Naive B cell (primary cell): Measurements from ENCODE around the gene OR5C1. TPM values are rescaled to one million over a fixed set of nuclear protein-coding genes. Genes with fewer than 3 reads are reported as not detected.
A peak's percentile ranks its signal among the peaks of the same experiment; 100 is the strongest.
"Not testable (repeated sequence)": the region's sequence is repeated elsewhere in the genome, so short reads cannot be mapped to it uniquely, and the experiment has no call there.

Source experiments
- ATAC-seq, 2 donors: fragments of 150-1000 bp; cut with Tn5 transposase; 2 replicates each; pipeline ENCODE4 v1.10.0; 2021; ENCODE audit warnings: low read depth in 2 of 2, mild to moderate bottlenecking in 2 of 2, moderate library complexity in 2 of 2
- DNase-seq: peaks from one replicate; pipeline ENCODE4 v3.0.0; 2022
- H3K27ac Mint-ChIP-seq, 6 donors: one replicate each; pipeline ENCODE4 v1.8.0; 2020 to 2022; ENCODE audit warnings: mild to moderate bottlenecking in 6 of 6, mixed read lengths in 6 of 6, moderate library complexity in 5 of 6, inconsistent platforms in 2 of 6
- H3K27me3 Mint-ChIP-seq, 3 donors: one replicate each; pipeline ENCODE4 v1.8.0; 2021 to 2022; ENCODE audit warnings: mixed read lengths in 3 of 3, mild to moderate bottlenecking in 1 of 3
- H3K36me3 Mint-ChIP-seq, 2 donors: one replicate each; pipeline ENCODE4 v1.8.0; 2020 to 2022; ENCODE audit warnings: mixed read lengths in 2 of 2, inconsistent platforms in 1 of 2, mild to moderate bottlenecking in 1 of 2
- H3K4me1 Mint-ChIP-seq, 3 donors: one replicate each; pipeline ENCODE4 v1.8.0; 2020 to 2022; ENCODE audit warnings: mixed read lengths in 3 of 3, inconsistent platforms in 1 of 3, mild to moderate bottlenecking in 1 of 3, moderate library complexity in 1 of 3
- H3K4me3 Mint-ChIP-seq, 8 donors: one replicate each; pipeline ENCODE4 v1.8.0; 2020 to 2022; ENCODE audit warnings: mild to moderate bottlenecking in 8 of 8, mixed read lengths in 8 of 8, moderate library complexity in 8 of 8, inconsistent platforms in 2 of 8
- H3K9me3 Mint-ChIP-seq, 7 donors: one replicate each; pipeline ENCODE4 v1.8.0; 2020 to 2022; ENCODE audit warnings: mixed read lengths in 7 of 7, mild to moderate bottlenecking in 5 of 7, inconsistent platforms in 2 of 7, moderate library complexity in 1 of 7
- polyA plus RNA-seq, 6 donors: library from polyadenylated mRNA; unstranded; fragments of 300-500 nt; fragmentation: Illumina TruSeq; gene quantifications; one replicate each; pipeline ENCODE4 v1.2.3, GENCODE V29; 2021; ENCODE audit warnings: low read depth in 6 of 6

Gene OR5C1
- polyA plus RNA-seq, 6 donors from 2014 or later = not detected

GRCh38 chr9:122797316-122798063, 8.8 kb downstream of the OR5C1 start:
- no peak for DNase-seq
- H3K36me3 Mint-ChIP-seq = peaks cover 0 to 13% of the 10 kb centered on the region in 2 donors
- H3K4me1 Mint-ChIP-seq = peaks cover 4 to 8% (median 5%) of the 10 kb centered on the region in 3 donors
- H3K27me3 Mint-ChIP-seq = peaks cover 0 to 11% (median 0%) of the 10 kb centered on the region in 3 donors
- ATAC-seq = no peak
- peaks cover 0 to 3% (median 0%) of the 10 kb centered on the region in 7 donors for H3K9me3 Mint-ChIP-seq
- peak overlapping the region in 1 of 6 donors; percentile 29 for H3K27ac Mint-ChIP-seq
- no peak overlapping the region for H3K4me3 Mint-ChIP-seq

DNA sequence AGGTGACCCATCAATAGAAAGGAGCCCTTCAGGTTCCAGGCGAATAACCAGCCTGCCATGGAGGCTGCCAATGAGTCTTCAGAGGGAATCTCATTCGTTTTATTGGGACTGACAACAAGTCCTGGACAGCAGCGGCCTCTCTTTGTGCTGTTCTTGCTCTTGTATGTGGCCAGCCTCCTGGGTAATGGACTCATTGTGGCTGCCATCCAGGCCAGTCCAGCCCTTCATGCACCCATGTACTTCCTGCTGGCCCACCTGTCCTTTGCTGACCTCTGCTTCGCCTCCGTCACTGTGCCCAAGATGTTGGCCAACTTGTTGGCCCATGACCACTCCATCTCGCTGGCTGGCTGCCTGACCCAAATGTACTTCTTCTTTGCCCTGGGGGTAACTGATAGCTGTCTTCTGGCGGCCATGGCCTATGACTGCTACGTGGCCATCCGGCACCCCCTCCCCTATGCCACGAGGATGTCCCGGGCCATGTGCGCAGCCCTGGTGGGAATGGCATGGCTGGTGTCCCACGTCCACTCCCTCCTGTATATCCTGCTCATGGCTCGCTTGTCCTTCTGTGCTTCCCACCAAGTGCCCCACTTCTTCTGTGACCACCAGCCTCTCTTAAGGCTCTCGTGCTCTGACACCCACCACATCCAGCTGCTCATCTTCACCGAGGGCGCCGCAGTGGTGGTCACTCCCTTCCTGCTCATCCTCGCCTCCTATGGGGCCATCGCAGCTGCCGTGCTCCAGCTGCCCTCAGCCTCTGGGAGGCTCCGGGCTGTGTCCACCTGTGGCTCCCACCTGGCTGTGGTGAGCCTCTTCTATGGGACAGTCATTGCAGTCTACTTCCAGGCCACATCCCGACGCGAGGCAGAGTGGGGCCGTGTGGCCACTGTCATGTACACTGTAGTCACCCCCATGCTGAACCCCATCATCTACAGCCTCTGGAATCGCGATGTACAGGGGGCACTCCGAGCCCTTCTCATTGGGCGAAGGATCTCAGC, 11.6 kb downstream of the OR5C1 start, which contains the start of gene OR1K1:
Gene OR1K1 (plus strand): TSS at position 58 of the 995 bp plus-strand sequence. CDS start 0 bp downstream, at position 58.
- peaks cover 0 to 5% of the 10 kb centered on the region in 2 donors for H3K36me3 Mint-ChIP-seq
- no peak within 1 kb of the TSS for H3K4me3 Mint-ChIP-seq
- H3K9me3 Mint-ChIP-seq = no peaks in the 10 kb centered on the region
- peak within 1 kb of the TSS in 1 of 6 donors; percentile 86 for H3K27ac Mint-ChIP-seq
- ATAC-seq = no peak
- no peak for DNase-seq
- peaks cover 4 to 8% (median 5%) of the 10 kb centered on the region in 3 donors for H3K4me1 Mint-ChIP-seq
- no peaks in the 10 kb centered on the region for H3K27me3 Mint-ChIP-seq

DNA sequence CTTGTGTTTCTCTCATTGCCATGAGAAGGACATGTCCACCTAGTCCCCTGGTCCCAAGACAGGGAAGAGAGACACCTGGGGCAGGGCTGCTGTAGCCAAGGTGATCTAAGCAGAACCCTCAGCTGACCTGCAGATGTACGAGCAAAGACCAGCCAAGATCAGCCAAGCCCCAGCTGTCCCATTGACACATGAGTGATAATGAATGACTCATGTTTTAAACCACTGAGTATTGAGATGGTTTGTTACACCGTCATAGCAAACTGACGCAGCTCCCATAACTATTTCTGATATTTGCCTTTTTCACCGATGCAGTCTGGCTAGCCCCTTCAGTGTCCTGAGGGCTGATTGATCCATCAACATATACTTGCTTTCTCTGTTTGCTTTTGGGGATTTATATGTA, 17.9 kb downstream of the OR5C1 start:
- no peaks in the 10 kb centered on the region for H3K36me3 Mint-ChIP-seq
- no peaks in the 10 kb centered on the region for H3K9me3 Mint-ChIP-seq
- no peak overlapping the region for H3K27ac Mint-ChIP-seq
- H3K4me3 Mint-ChIP-seq = no peak overlapping the region
- no peaks in the 10 kb centered on the region for H3K27me3 Mint-ChIP-seq
- ATAC-seq = no peak
- H3K4me1 Mint-ChIP-seq = no peaks in the 10 kb centered on the region
- DNase-seq = no peak

- no peak for ATAC-seq
- no peak overlapping the region for H3K4me3 Mint-ChIP-seq
- no peaks in the 10 kb centered on the region for H3K27me3 Mint-ChIP-seq
- no peaks in the 10 kb centered on the region for H3K4me1 Mint-ChIP-seq
- H3K9me3 Mint-ChIP-seq = no peaks in the 10 kb centered on the region
- no peaks in the 10 kb centered on the region for H3K36me3 Mint-ChIP-seq
- H3K27ac Mint-ChIP-seq = no peak overlapping the region
- DNase-seq = no peak
Observed at GRCh38 chr9:122807271-122807900, 18.7 kb downstream of the OR5C1 start.

DNA sequence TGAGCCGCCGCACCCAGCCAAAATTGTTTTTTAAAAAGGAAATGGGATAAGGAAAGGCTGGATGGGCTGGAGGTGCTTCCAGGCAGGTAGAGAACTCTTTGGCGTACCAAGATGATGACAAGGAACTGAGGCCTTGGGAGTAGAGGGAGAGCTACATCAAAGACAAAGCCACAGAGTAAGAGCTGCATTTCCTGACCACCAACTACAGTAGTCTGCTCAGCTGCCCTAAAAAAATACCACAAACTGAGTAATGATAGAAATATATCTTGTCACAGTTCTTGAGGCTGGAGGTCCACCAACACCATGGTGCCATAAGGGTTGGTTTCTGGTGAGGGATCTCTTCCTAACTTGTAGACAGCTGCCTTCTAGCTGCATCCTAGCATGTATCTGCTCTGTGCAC, 19.4 kb downstream of the OR5C1 start:
- Mint-ChIP-seq H3K4me3 (no peak overlapping the region), H3K9me3 (no peaks in the 10 kb centered on the region), H3K36me3 (no peaks in the 10 kb centered on the region), H3K27me3 (no peaks in the 10 kb centered on the region), H3K4me1 (no peaks in the 10 kb centered on the region), H3K27ac (no peak overlapping the region)
- ATAC-seq (no peak), DNase-seq (no peak)

- not testable (repeated sequence) for DNase-seq, ATAC-seq, H3K4me1 Mint-ChIP-seq, H3K4me3 Mint-ChIP-seq, H3K9me3 Mint-ChIP-seq, H3K36me3 Mint-ChIP-seq, H3K27ac Mint-ChIP-seq, H3K27me3 Mint-ChIP-seq
Observed at GRCh38 chr9:122809261-122809660, 20.5 kb downstream of the OR5C1 start.

DNA sequence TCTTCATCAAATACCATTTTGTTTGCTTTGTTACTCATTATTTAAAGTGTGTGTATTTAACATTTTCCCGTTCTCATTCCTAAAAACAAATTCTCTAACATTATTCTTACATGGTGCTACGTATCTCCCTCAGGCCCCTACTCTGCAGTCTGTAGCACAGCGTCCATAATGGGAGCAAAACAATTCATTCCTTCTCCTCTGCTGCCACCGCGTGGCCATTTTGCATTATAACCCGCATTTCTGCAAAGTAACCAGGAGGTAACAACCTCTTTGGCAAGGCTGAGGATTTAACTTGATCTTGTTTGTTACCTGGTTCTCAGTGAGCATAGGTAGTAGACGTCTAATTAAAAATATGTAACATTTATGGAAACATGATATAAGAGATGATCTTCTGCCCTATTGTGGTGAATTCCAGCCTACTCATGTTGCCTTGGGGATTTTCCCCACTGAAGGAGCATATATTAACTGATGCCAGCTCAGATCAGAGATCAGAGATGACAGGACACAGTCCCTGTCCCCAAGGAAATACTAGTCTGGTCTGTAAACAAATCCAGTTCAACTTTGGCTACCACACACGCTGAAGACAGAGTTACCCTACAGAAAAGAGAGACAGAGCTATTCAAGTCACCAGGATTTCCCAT, 21.7 kb downstream of the OR5C1 start:
- Mint-ChIP-seq H3K9me3 (no peaks in the 10 kb centered on the region), H3K4me3 (no peak overlapping the region), H3K27ac (peak overlapping the region in 1 of 6 donors; percentile 40), H3K36me3 (no peaks in the 10 kb centered on the region), H3K27me3 (no peaks in the 10 kb centered on the region), H3K4me1 (peaks cover 9 to 13% (median 11%) of the 10 kb centered on the region in 3 donors)
- DNase-seq (peak; percentile 62), ATAC-seq (peak; percentile 79 to 86)

GRCh38 chr9:122812736-122813135, 24.0 kb downstream of the OR5C1 start:
- Mint-ChIP-seq H3K9me3 (no peaks in the 10 kb centered on the region), H3K27ac (no peak overlapping the region), H3K4me1 (peaks cover 16 to 30% (median 25%) of the 10 kb centered on the region in 3 donors), H3K27me3 (no peaks in the 10 kb centered on the region), H3K4me3 (no peak overlapping the region), H3K36me3 (no peaks in the 10 kb centered on the region)
- DNase-seq = no peak
- no peak for ATAC-seq

GRCh38 chr9:122814545-122814944, 25.8 kb downstream of the OR5C1 start:
- H3K27me3 Mint-ChIP-seq = no peaks in the 10 kb centered on the region
- H3K27ac Mint-ChIP-seq = peak overlapping the region in 4 of 6 donors; percentile 59 to 89 (median 83)
- DNase-seq (no peak), ATAC-seq (peak; percentile 46 to 60)
- peak overlapping the region in 6 of 8 donors; percentile 20 to 81 (median 49) for H3K4me3 Mint-ChIP-seq
- H3K4me1 Mint-ChIP-seq = peaks cover 16 to 32% (median 25%) of the 10 kb centered on the region in 3 donors
- H3K9me3 Mint-ChIP-seq = no peaks in the 10 kb centered on the region
- H3K36me3 Mint-ChIP-seq = no peaks in the 10 kb centered on the region

GRCh38 chr9:122815544-122815943, 26.8 kb downstream of the OR5C1 start:
- Mint-ChIP-seq H3K9me3 (no peaks in the 10 kb centered on the region), H3K27me3 (no peaks in the 10 kb centered on the region), H3K36me3 (peaks cover 0 to 6% of the 10 kb centered on the region in 2 donors), H3K4me1 (peaks cover 16 to 32% (median 25%) of the 10 kb centered on the region in 3 donors), H3K4me3 (peak overlapping the region in 6 of 8 donors; percentile 61 to 93 (median 73)), H3K27ac (peak overlapping the region in 4 of 6 donors; percentile 60 to 80 (median 64))
- ATAC-seq (no peak), DNase-seq (no peak)

GRCh38 chr9:122816163-122816867, 27.6 kb downstream of the OR5C1 start:
- ATAC-seq = peak; percentile 83 to 85
- DNase-seq = no peak
- H3K27ac Mint-ChIP-seq = peak overlapping the region; percentile 42 to 88 (median 80)
- peak overlapping the region; percentile 39 to 93 (median 73) for H3K4me3 Mint-ChIP-seq
- H3K4me1 Mint-ChIP-seq = peaks cover 16 to 32% (median 25%) of the 10 kb centered on the region in 3 donors
- H3K36me3 Mint-ChIP-seq = peaks cover 0 to 8% of the 10 kb centered on the region in 2 donors
- H3K9me3 Mint-ChIP-seq = no peaks in the 10 kb centered on the region
- H3K27me3 Mint-ChIP-seq = no peaks in the 10 kb centered on the region

- no peaks in the 10 kb centered on the region for H3K9me3 Mint-ChIP-seq
- ATAC-seq (no peak), DNase-seq (no peak)
- H3K4me1 Mint-ChIP-seq = peaks cover 23 to 35% (median 34%) of the 10 kb centered on the region in 3 donors
- no peak overlapping the region for H3K4me3 Mint-ChIP-seq
- peaks cover 3 to 8% of the 10 kb centered on the region in 2 donors for H3K36me3 Mint-ChIP-seq
- H3K27me3 Mint-ChIP-seq = no peaks in the 10 kb centered on the region
- H3K27ac Mint-ChIP-seq = no peak overlapping the region
Observed at GRCh38 chr9:122819326-122819725, 30.6 kb downstream of the OR5C1 start.
